ENCODE results near the gene TTC9C.

DNA sequence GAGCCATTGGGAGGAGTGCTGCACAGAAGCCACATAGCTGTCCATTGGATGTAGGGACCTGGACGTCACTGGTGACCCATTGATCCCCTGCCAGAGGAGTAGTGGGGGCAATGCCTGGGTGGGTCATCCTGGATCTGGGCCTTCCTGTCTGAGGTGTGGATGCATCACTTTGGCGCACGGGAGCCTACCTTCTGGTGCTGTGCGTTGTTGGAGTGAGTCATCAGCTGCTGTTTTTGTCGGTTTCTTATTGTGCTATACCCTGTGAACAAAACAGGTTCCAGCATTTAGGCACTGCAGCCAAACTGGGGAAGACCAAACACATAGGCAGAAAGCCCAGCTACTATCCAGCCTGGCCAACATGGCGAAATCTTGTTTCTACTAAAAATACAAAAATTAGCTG is 46.1 kb downstream of the TTC9C start:
- TF ChIP-seq ISL1 (CRISPR knock-in tag; IDR thresholded peaks at IDR 0.05): no peak
- TF ChIP-seq, protein P1, sequence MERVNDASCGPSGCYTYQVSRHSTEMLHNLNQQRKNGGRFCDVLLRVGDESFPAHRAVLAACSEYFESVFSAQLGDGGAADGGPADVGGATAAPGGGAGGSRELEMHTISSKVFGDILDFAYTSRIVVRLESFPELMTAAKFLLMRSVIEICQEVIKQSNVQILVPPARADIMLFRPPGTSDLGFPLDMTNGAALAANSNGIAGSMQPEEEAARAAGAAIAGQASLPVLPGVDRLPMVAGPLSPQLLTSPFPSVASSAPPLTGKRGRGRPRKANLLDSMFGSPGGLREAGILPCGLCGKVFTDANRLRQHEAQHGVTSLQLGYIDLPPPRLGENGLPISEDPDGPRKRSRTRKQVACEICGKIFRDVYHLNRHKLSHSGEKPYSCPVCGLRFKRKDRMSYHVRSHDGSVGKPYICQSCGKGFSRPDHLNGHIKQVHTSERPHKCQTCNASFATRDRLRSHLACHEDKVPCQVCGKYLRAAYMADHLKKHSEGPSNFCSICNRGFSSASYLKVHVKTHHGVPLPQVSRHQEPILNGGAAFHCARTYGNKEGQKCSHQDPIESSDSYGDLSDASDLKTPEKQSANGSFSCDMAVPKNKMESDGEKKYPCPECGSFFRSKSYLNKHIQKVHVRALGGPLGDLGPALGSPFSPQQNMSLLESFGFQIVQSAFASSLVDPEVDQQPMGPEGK (CRISPR knock-in tag; IDR thresholded peaks at IDR 0.05; ENCODE audit: borderline replicate concordance): no peak
- TF ChIP-seq, protein P2, sequence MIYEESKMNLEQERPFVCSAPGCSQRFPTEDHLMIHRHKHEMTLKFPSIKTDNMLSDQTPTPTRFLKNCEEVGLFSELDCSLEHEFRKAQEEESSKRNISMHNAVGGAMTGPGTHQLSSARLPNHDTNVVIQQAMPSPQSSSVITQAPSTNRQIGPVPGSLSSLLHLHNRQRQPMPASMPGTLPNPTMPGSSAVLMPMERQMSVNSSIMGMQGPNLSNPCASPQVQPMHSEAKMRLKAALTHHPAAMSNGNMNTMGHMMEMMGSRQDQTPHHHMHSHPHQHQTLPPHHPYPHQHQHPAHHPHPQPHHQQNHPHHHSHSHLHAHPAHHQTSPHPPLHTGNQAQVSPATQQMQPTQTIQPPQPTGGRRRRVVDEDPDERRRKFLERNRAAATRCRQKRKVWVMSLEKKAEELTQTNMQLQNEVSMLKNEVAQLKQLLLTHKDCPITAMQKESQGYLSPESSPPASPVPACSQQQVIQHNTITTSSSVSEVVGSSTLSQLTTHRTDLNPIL (CRISPR knock-in tag; IDR thresholded peaks at IDR 0.05; ENCODE audit: low read depth): no peak
- TF ChIP-seq, protein P3, sequence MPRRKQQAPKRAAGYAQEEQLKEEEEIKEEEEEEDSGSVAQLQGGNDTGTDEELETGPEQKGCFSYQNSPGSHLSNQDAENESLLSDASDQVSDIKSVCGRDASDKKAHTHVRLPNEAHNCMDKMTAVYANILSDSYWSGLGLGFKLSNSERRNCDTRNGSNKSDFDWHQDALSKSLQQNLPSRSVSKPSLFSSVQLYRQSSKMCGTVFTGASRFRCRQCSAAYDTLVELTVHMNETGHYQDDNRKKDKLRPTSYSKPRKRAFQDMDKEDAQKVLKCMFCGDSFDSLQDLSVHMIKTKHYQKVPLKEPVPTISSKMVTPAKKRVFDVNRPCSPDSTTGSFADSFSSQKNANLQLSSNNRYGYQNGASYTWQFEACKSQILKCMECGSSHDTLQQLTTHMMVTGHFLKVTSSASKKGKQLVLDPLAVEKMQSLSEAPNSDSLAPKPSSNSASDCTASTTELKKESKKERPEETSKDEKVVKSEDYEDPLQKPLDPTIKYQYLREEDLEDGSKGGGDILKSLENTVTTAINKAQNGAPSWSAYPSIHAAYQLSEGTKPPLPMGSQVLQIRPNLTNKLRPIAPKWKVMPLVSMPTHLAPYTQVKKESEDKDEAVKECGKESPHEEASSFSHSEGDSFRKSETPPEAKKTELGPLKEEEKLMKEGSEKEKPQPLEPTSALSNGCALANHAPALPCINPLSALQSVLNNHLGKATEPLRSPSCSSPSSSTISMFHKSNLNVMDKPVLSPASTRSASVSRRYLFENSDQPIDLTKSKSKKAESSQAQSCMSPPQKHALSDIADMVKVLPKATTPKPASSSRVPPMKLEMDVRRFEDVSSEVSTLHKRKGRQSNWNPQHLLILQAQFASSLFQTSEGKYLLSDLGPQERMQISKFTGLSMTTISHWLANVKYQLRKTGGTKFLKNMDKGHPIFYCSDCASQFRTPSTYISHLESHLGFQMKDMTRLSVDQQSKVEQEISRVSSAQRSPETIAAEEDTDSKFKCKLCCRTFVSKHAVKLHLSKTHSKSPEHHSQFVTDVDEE (CRISPR knock-in tag; IDR thresholded peaks at IDR 0.05): no peak
- no peak for TF ChIP-seq ZNF565 (CRISPR knock-in tag; conservative IDR thresholded peaks at IDR 0.05; ENCODE audit: low read depth)
- no peak for TF ChIP-seq BACH2 (CRISPR knock-in tag; IDR thresholded peaks at IDR 0.05; ENCODE audit: borderline replicate concordance)
- no peak for TF ChIP-seq GLIS3 (CRISPR knock-in tag; IDR thresholded peaks at IDR 0.05)
- TF ChIP-seq ZFP3 (CRISPR knock-in tag; IDR thresholded peaks at IDR 0.05): no peak
